IMR-90 (cell line): ENCODE data around the gene COLEC11. TPM values are rescaled to one million over a fixed set of nuclear protein-coding genes. Genes with fewer than 3 reads are reported as not detected.
A peak's percentile ranks its signal among the peaks of the same experiment; 100 is the strongest.

Experiments
- ATAC-seq: fragments of 200-7000 bp; cut with Tn5 transposase; 2 replicates; pipeline ENCODE4 v1.9.1; 2020; ENCODE audit warnings: low read depth, mild to moderate bottlenecking, moderate library complexity
- BruUV-seq: library from RNA; stranded (reverse); fragments of 400-500 nt; replicated peaks from 2 replicates; lab custom pipeline; 2021; lab: Mats Ljungman, UMichigan
- CTCF ChIA-PET: fragments of 300-600 bp; formaldehyde crosslinking; extraction: SDS; loops from one replicate; lab custom pipeline; 2021; ENCODE audit warnings: antibody characterized with exemption; lab: Yijun Ruan, JAX
- POLR2A ChIA-PET: fragments of 300-600 bp; sonication (Branson Sonifier 250); formaldehyde crosslinking; loops from one replicate; lab custom pipeline; 2022; ENCODE audit warnings: antibody characterized with exemption; ENCODE audit not compliant: unreplicated experiment; lab: Charles Lee
- DNase-seq: peaks from one replicate; pipeline ENCODE4 v3.0.0; 2013
- H2AFZ ChIP-seq: replicated peaks from 2 replicates; pipeline ENCODE3; 2013; ENCODE audit warnings: low read length, mild to moderate bottlenecking; ENCODE audit not compliant: poor library complexity
- H2AK5ac ChIP-seq: 2 replicates; pipeline ENCODE4 v1.6.1; 2013; ENCODE audit warnings: low read depth, low read length, inconsistent platforms
- H2AK9ac ChIP-seq: replicated peaks from 2 replicates; pipeline ENCODE3; 2013; ENCODE audit warnings: mild to moderate bottlenecking, low read depth, low read length, moderate library complexity; ENCODE audit not compliant: poor library complexity
- H2BK120ac ChIP-seq: 2 replicates; pipeline ENCODE4 v1.6.1; 2013; ENCODE audit warnings: low read depth, low read length, inconsistent platforms
- H2BK15ac ChIP-seq: 3 replicates; pipeline ENCODE4 v1.6.1; 2013; ENCODE audit warnings: low read depth, low read length, inconsistent platforms
- H2BK20ac ChIP-seq: 2 replicates; pipeline ENCODE4 v1.6.1; 2013; ENCODE audit warnings: low read depth, mild to moderate bottlenecking, inconsistent platforms, low read length, moderate library complexity
- H2BK5ac ChIP-seq: 2 replicates; pipeline ENCODE4 v1.6.1; 2013; ENCODE audit warnings: mild to moderate bottlenecking, low read depth, low read length, inconsistent platforms; ENCODE audit not compliant: poor library complexity, severe bottlenecking
- H3K14ac ChIP-seq: replicated peaks from 2 replicates; pipeline ENCODE4 v1.6.1; 2013; ENCODE audit warnings: low read depth, low read length, inconsistent platforms
- H3K18ac ChIP-seq: 2 replicates; pipeline ENCODE4 v1.6.1; 2013; ENCODE audit warnings: low read depth, low read length, control low read depth
- H3K23ac ChIP-seq: 2 replicates; pipeline ENCODE4 v1.6.1; 2013; ENCODE audit warnings: low read depth, low read length, inconsistent platforms
- H3K27ac ChIP-seq: 2 replicates; pipeline ENCODE4 v1.5.1; 2013; ENCODE audit warnings: mild to moderate bottlenecking, control low read depth, low read length; ENCODE audit not compliant: insufficient read depth
- H3K27me3 ChIP-seq: 2 replicates; pipeline ENCODE4 v1.6.1; 2013; ENCODE audit warnings: low read length; ENCODE audit not compliant: control insufficient read depth, insufficient read depth
- H3K36me3 ChIP-seq: 2 replicates; pipeline ENCODE4 v1.6.1; 2013; ENCODE audit warnings: low read length, mixed read lengths; ENCODE audit not compliant: control insufficient read depth, insufficient read depth
- H3K4ac ChIP-seq: 2 replicates; pipeline ENCODE4 v1.6.1; 2013; ENCODE audit warnings: low read depth, low read length, inconsistent platforms
- H3K4me1 ChIP-seq: 2 replicates; pipeline ENCODE4 v1.6.1; 2013; ENCODE audit warnings: low read length, mixed read lengths; ENCODE audit not compliant: control insufficient read depth, insufficient read depth
- H3K4me2 ChIP-seq: 2 replicates; pipeline ENCODE4 v1.6.1; 2013; ENCODE audit warnings: low read depth, mild to moderate bottlenecking, control low read depth, low read length, moderate library complexity
- H3K4me3 ChIP-seq: 2 replicates; pipeline ENCODE4 v1.5.1; 2013; ENCODE audit warnings: low read depth, mild to moderate bottlenecking, control low read depth, low read length, moderate library complexity; ENCODE audit not compliant: insufficient read depth
- H3K56ac ChIP-seq: 2 replicates; pipeline ENCODE4 v1.6.1; 2013; ENCODE audit warnings: low read length, inconsistent platforms; ENCODE audit not compliant: insufficient read depth; ENCODE audit errors: extremely low read depth
- H3K79me1 ChIP-seq, 2 experiments: 2 replicates each; pipeline ENCODE4 v1.6.1; 2013; ENCODE audit warnings: low read length in 2 of 2, inconsistent platforms in 1 of 2, low read depth in 1 of 2
- H3K9ac ChIP-seq: 2 replicates; pipeline ENCODE4 v1.6.1; 2013; ENCODE audit warnings: low read depth, low read length, control low read depth
- H3K9me1 ChIP-seq: 2 replicates; pipeline ENCODE4 v1.6.1; 2013; ENCODE audit warnings: low read length, inconsistent platforms; ENCODE audit not compliant: insufficient read depth
- H3K9me3 ChIP-seq: 2 replicates; pipeline ENCODE4 v1.6.1; 2013; ENCODE audit warnings: low read length; ENCODE audit not compliant: control insufficient read depth, insufficient read depth
- H4K20me1 ChIP-seq: 2 replicates; pipeline ENCODE4 v1.6.1; 2013; ENCODE audit warnings: low read length, inconsistent platforms; ENCODE audit not compliant: insufficient read depth
- H4K5ac ChIP-seq: 2 replicates; pipeline ENCODE4 v1.6.1; 2013; ENCODE audit warnings: mild to moderate bottlenecking, low read depth, low read length, control low read depth
- H4K8ac ChIP-seq, 2 experiments: 2 replicates each; pipeline ENCODE4 v1.6.1; 2013; ENCODE audit warnings: low read depth in 2 of 2, low read length in 2 of 2, control low read depth in 1 of 2, inconsistent platforms in 1 of 2
- H4K91ac ChIP-seq: 2 replicates; pipeline ENCODE4 v1.6.1; 2013; ENCODE audit warnings: low read depth, low read length, inconsistent platforms; ENCODE audit not compliant: insufficient read depth
- CEBPB ChIP-seq: IDR thresholded peaks from 2 replicates; pipeline ENCODE4 v1.6.1; 2012; ENCODE audit warnings: low read depth, low read length, improper control_type of control experiment
- CHD1 ChIP-seq: IDR thresholded peaks from 2 replicates; pipeline ENCODE4 v1.6.1; 2012; ENCODE audit warnings: low read depth, low read length, improper control_type of control experiment
- CTCF ChIP-seq: conservative IDR thresholded peaks from 2 replicates; pipeline ENCODE4 v1.5.1; 2012; ENCODE audit warnings: mild to moderate bottlenecking, low read depth, low read length, improper control_type of control experiment
- ELK1 ChIP-seq: fragments of 150-350 bp; IDR thresholded peaks from 2 replicates; pipeline ENCODE4 v1.6.1; 2016; ENCODE audit warnings: low read depth, mild to moderate bottlenecking, low read length, moderate library complexity, borderline replicate concordance
- FOS ChIP-seq: fragments of 150-350 bp; IDR thresholded peaks from 2 replicates; pipeline ENCODE4 v1.6.1; 2016; ENCODE audit warnings: low read depth, low read length
- MAFK ChIP-seq: IDR thresholded peaks from 2 replicates; pipeline ENCODE4 v1.6.1; 2012; ENCODE audit warnings: low read depth, low read length, improper control_type of control experiment
- MXI1 ChIP-seq: IDR thresholded peaks from 2 replicates; pipeline ENCODE4 v1.6.1; 2012; ENCODE audit warnings: low read depth, mild to moderate bottlenecking, low read length, moderate library complexity, borderline replicate concordance
- RAD21 ChIP-seq: IDR thresholded peaks from 2 replicates; pipeline ENCODE4 v1.6.1; 2012; ENCODE audit warnings: low read length, improper control_type of control experiment
- SMC3 ChIP-seq: fragments of 150-350 bp; IDR thresholded peaks from 2 replicates; pipeline ENCODE4 v1.6.1; 2016; ENCODE audit warnings: low read depth, mild to moderate bottlenecking, antibody characterized with exemption, low read length, moderate library complexity
- WGBS, 2 experiments: methylation state at CpG; one replicate each; pipeline versions ENCODE4 v1.1.5 to v1.1.7; 2013; ENCODE audit warnings: missing lambda C conversion rate in 2 of 2; ENCODE audit not compliant: insufficient read length in 1 of 2; ENCODE audit errors: extremely low coverage in 2 of 2; 5-methylcytosine and 5-hydroxymethylcytosine counted together
- dilution Hi-C: fragments of 300-500 bp; cut with HindIII; formaldehyde crosslinking; loops from one replicate; pipeline ENCODE4 v1.14.3; 2018; ENCODE audit warnings: low sequenced_read_pairs; ENCODE audit not compliant: unreplicated experiment
- in situ Hi-C: fragments of 300-500 bp; cut with MboI; formaldehyde crosslinking; loops from 3 replicates; pipeline ENCODE4 v1.14.3; 2019; ENCODE audit warnings: low sequenced_read_pairs, inconsistent platforms, mixed read lengths
- intact Hi-C: fragments of 100-400 bp; cut with micrococcal nuclease; formaldehyde crosslinking; loops from 2 replicates; pipeline ENCODE4 v1.10.0; 2022
- polyA plus RNA-seq, 3 experiments: library from polyadenylated mRNA; depleted of rRNA; stranded (reverse); fragments of >200 nt; gene quantifications; 2 replicates each; pipeline ENCODE4 v1.2.3, GENCODE V29; 2012; ENCODE audit warnings: low replicate concordance in 1 of 3
- total RNA-seq: library from RNA; depleted of rRNA; stranded (reverse); fragments of >200 nt; gene quantifications from 2 replicates; pipeline ENCODE4 v1.2.3, GENCODE V29; 2012
- TF ChIP-seq, protein P1 (sequence below): fragments of 150-350 bp; IDR thresholded peaks from 2 replicates; pipeline ENCODE4 v1.6.1; 2017; ENCODE audit warnings: mild to moderate bottlenecking, antibody characterized with exemption, low read length, low read depth

COLEC11 gene
- total and polyA plus RNA-seq, 2 of the 4 experiments (the other 2 are of a cell fraction), result under 0.01 to 0.24 TPM

- no peaks in the 10 kb centered on the region; a peak in 1 of 4 replicates for H3K79me1 ChIP-seq
Observed at GRCh38 chr2:3624059-3624794, 29.3 kb downstream of the COLEC11 start.

More at GRCh38 chr2:3624059-3624794, 29.3 kb downstream of the COLEC11 start:
- no peak overlapping the region for H4K5ac ChIP-seq
- WGBS, 2 experiments, result no CpG with 5 or more reads among the region's 4 CpGs
- H3K9ac ChIP-seq, result no peak overlapping the region
- H4K8ac ChIP-seq, result no peak overlapping the region
- dilution Hi-C loops (no loop called here), in situ Hi-C loops (no loop called here), intact Hi-C loops (no loop called here)
- no peak overlapping the region for H2AK5ac ChIP-seq
- no peak overlapping the region for H2AFZ ChIP-seq
- H2AK9ac ChIP-seq, result no peak overlapping the region
- no peak overlapping the region for H2BK120ac ChIP-seq
- H3K9me1 ChIP-seq, result peaks cover 16% of the 10 kb centered on the region
- no peak overlapping the region for H2BK20ac ChIP-seq
- ATAC-seq, result no peak
- H3K23ac ChIP-seq, result 0 out of 2 replicates have a peak overlapping the region, but pooled peaks have one; percentile 3
- H3K9me3 ChIP-seq, result peaks cover 3% of the 10 kb centered on the region; the same call in 1 of the 2 replicates
- H3K4ac ChIP-seq, result no peak overlapping the region
- H2BK5ac ChIP-seq, result no peak overlapping the region
- H3K56ac ChIP-seq, result no peak overlapping the region
- H3K4me3 ChIP-seq, result no peak overlapping the region
- H3K27me3 ChIP-seq, result no peaks in the 10 kb centered on the region
- H4K20me1 ChIP-seq, result no peaks in the 10 kb centered on the region
- H3K18ac ChIP-seq, result no peak overlapping the region; the same call in 1 of the 2 replicates
- no peaks in the 10 kb centered on the region for H3K36me3 ChIP-seq
- no peak overlapping the region for H3K27ac ChIP-seq
- POLR2A ChIA-PET, result no interaction called here
- H4K91ac ChIP-seq, result no peak overlapping the region
- CTCF ChIA-PET, result interaction anchor here (0.7 kb wide), 1 partner anchor 22 kb away, joined by 4 read pairs; no protein-coding TSS in a partner anchor
- H3K14ac ChIP-seq, result no peak overlapping the region
- no peak for TF ChIP-seq FOS
- no peak for TF ChIP-seq SMC3
- TF ChIP-seq, protein P1, sequence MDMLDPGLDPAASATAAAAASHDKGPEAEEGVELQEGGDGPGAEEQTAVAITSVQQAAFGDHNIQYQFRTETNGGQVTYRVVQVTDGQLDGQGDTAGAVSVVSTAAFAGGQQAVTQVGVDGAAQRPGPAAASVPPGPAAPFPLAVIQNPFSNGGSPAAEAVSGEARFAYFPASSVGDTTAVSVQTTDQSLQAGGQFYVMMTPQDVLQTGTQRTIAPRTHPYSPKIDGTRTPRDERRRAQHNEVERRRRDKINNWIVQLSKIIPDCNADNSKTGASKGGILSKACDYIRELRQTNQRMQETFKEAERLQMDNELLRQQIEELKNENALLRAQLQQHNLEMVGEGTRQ, result no peak
- no peak for TF ChIP-seq ELK1
- no peak for TF ChIP-seq CEBPB
- TF ChIP-seq CHD1, result no peak
- no peak for TF ChIP-seq MAFK
- no peak for TF ChIP-seq RAD21
- no peak for TF ChIP-seq MXI1
- TF ChIP-seq CTCF, result no peak
- DNase-seq, result peak; percentile 11
- H3K4me1 ChIP-seq, result peaks cover 15% of the 10 kb centered on the region; the same call in 1 of the 2 replicates
- H2BK15ac ChIP-seq, result no peak overlapping the region
- H3K4me2 ChIP-seq, result no peak overlapping the region
- no TSS peak for BruUV-seq
